Measurements from ENCODE around the gene ENKUR. TPM values are rescaled to one million over a fixed set of nuclear protein-coding genes. Genes with fewer than 3 reads are reported as not detected.

Gene ENKUR
- total and polyA plus RNA-seq, 2 donors from 2014 or later, result 0.41 to 0.73 TPM

GRCh38 chr10:25024528-25024927 is 8.6 kb upstream of the ENKUR start:
- intact Hi-C loops (cut with DNase I), result no loop called here
- FAIRE-seq (no peak), DNase-seq (no peak)
- H3K4me1 ChIP-seq (ENCODE audit: control insufficient read depth in 2 of 3, insufficient read depth in 2 of 3, low read depth in 1 of 3, low read length in 3 of 3), result no peaks in the 10 kb centered on the region
- H3K9ac ChIP-seq (ENCODE audit: low read length in 3 of 3), result no peak overlapping the region
- H3K27me3 ChIP-seq (ENCODE audit: control insufficient read depth, insufficient read depth, low read length), result no peaks in the 10 kb centered on the region
- no peaks in the 10 kb centered on the region for H3K9me3 ChIP-seq (ENCODE audit: control insufficient read depth in 2 of 3, insufficient read depth in 1 of 3, low read length in 3 of 3)
- no peak overlapping the region for H3K27ac ChIP-seq (ENCODE audit: low read depth in 2 of 2, low read length in 2 of 2)
- H3K4me3 ChIP-seq (ENCODE audit: low read length in 3 of 3), result no peak overlapping the region
- no peak for TF ChIP-seq CTCF (IDR thresholded peaks at IDR 0.05; ENCODE audit: borderline replicate concordance, extremely low read depth, insufficient read depth)
- peaks cover 0 to 3% (median 2%) of the 10 kb centered on the region in 3 donors for H3K36me3 ChIP-seq (ENCODE audit: control insufficient read depth in 2 of 3, insufficient read depth in 3 of 3, low read length in 3 of 3)

GRCh38 chr10:25023278-25023677 is 7.3 kb upstream of the ENKUR start:
- no peak overlapping the region for H3K27ac ChIP-seq (ENCODE audit: low read depth in 2 of 2, low read length in 2 of 2)
- no peaks in the 10 kb centered on the region for H3K9me3 ChIP-seq (ENCODE audit: control insufficient read depth in 2 of 3, insufficient read depth in 1 of 3, low read length in 3 of 3)
- H3K27me3 ChIP-seq (ENCODE audit: control insufficient read depth, insufficient read depth, low read length), result no peaks in the 10 kb centered on the region
- FAIRE-seq (no peak), DNase-seq (peak in 1 of 5 donors; percentile 39)
- no peak for TF ChIP-seq CTCF (IDR thresholded peaks at IDR 0.05; ENCODE audit: borderline replicate concordance, extremely low read depth, insufficient read depth)
- no peak overlapping the region for H3K4me3 ChIP-seq (ENCODE audit: low read length in 3 of 3)
- peaks cover 0 to 3% (median 2%) of the 10 kb centered on the region in 3 donors for H3K36me3 ChIP-seq (ENCODE audit: control insufficient read depth in 2 of 3, insufficient read depth in 3 of 3, low read length in 3 of 3)
- intact Hi-C loops (cut with DNase I), result no loop called here
- H3K9ac ChIP-seq (ENCODE audit: low read length in 3 of 3), result no peak overlapping the region
- peaks cover 0 to under 1% (median 0%) of the 10 kb centered on the region in 3 donors for H3K4me1 ChIP-seq (ENCODE audit: control insufficient read depth in 2 of 3, insufficient read depth in 2 of 3, low read depth in 1 of 3, low read length in 3 of 3)

GRCh38 chr10:25018703-25019102 is 2.7 kb upstream of the ENKUR start:
- Histone ChIP-seq H3K9me3 (ENCODE audit: control insufficient read depth in 2 of 3, insufficient read depth in 1 of 3, low read length in 3 of 3) (no peaks in the 10 kb centered on the region), H3K4me1 (ENCODE audit: control insufficient read depth in 2 of 3, insufficient read depth in 2 of 3, low read depth in 1 of 3, low read length in 3 of 3) (peaks cover 0 to 15% (median 3%) of the 10 kb centered on the region in 3 donors), H3K27me3 (ENCODE audit: control insufficient read depth, insufficient read depth, low read length) (no peaks in the 10 kb centered on the region), H3K9ac (ENCODE audit: low read length in 3 of 3) (no peak overlapping the region), H3K36me3 (ENCODE audit: control insufficient read depth in 2 of 3, insufficient read depth in 3 of 3, low read length in 3 of 3) (peaks cover 0 to 2% (median 0%) of the 10 kb centered on the region in 3 donors), H3K27ac (ENCODE audit: low read depth in 2 of 2, low read length in 2 of 2) (no peak overlapping the region), H3K4me3 (ENCODE audit: low read length in 3 of 3) (no peak overlapping the region)
- no peak for TF ChIP-seq CTCF (IDR thresholded peaks at IDR 0.05; ENCODE audit: borderline replicate concordance, extremely low read depth, insufficient read depth)
- intact Hi-C loops (cut with DNase I), result no loop called here
- DNase-seq (no peak), FAIRE-seq (no peak)

- Histone ChIP-seq H3K4me1 (ENCODE audit: control insufficient read depth in 2 of 3, insufficient read depth in 2 of 3, low read depth in 1 of 3, low read length in 3 of 3) (peaks cover 0 to 15% (median 3%) of the 10 kb centered on the region in 3 donors), H3K9ac (ENCODE audit: low read length in 3 of 3) (peak overlapping the region in 2 of 3 donors; percentile 88 to 96), H3K27ac (ENCODE audit: low read depth in 2 of 2, low read length in 2 of 2) (no peak overlapping the region), H3K36me3 (ENCODE audit: control insufficient read depth in 2 of 3, insufficient read depth in 3 of 3, low read length in 3 of 3) (peaks cover 0 to 2% (median 0%) of the 10 kb centered on the region in 3 donors), H3K4me3 (ENCODE audit: low read length in 3 of 3) (peak overlapping the region; percentile 94 to 96 (median 96)), H3K9me3 (ENCODE audit: control insufficient read depth in 2 of 3, insufficient read depth in 1 of 3, low read length in 3 of 3) (no peaks in the 10 kb centered on the region), H3K27me3 (ENCODE audit: control insufficient read depth, insufficient read depth, low read length) (no peaks in the 10 kb centered on the region)
- TF ChIP-seq CTCF (IDR thresholded peaks at IDR 0.05; ENCODE audit: borderline replicate concordance, extremely low read depth, insufficient read depth), result no peak
- FAIRE-seq, result no peak
- intact Hi-C loops (cut with DNase I), result no loop called here
- DNase-seq, result peak in 1 of 5 donors; percentile 8
Measured at GRCh38 chr10:25017661-25018060, 1.7 kb upstream of the ENKUR start.
